Activated T-helper 1 cell treated with anti-CD3 and anti-CD28 coated beads, Interleukin-12 subunit alpha, Interleukin-12 subunit beta, Interleukin-2, Interleukin-4 antibody, amounts not matched to agents 30 ng/mL and 10 ng/mL and 1 ng/mL, durations not matched to agents 14 hours and 24 hours and 36 hours (primary cell): ENCODE data around the gene C11orf87. TPM values are rescaled to one million over a fixed set of nuclear protein-coding genes. Genes with fewer than 3 reads are reported as not detected.

Experiments
- DNase-seq: peaks from one replicate; pipeline ENCODE4 v3.0.0; 2021; ENCODE audit warnings: low spot score
- H3K27ac Mint-ChIP-seq: one replicate; pipeline ENCODE4 v1.8.0; 2021; ENCODE audit warnings: mild to moderate bottlenecking, mixed read lengths
- H3K27me3 Mint-ChIP-seq: one replicate; pipeline ENCODE4 v1.8.0; 2022; ENCODE audit warnings: mild to moderate bottlenecking, moderate library complexity, mixed read lengths; ENCODE audit not compliant: insufficient read depth
- H3K36me3 Mint-ChIP-seq: one replicate; pipeline ENCODE4 v1.8.0; 2021; ENCODE audit warnings: low read depth, mixed read lengths
- H3K4me1 Mint-ChIP-seq: one replicate; pipeline ENCODE4 v1.8.0; 2021; ENCODE audit warnings: low read depth, mixed read lengths
- H3K4me3 Mint-ChIP-seq: one replicate; pipeline ENCODE4 v1.8.0; 2021; ENCODE audit warnings: mild to moderate bottlenecking, moderate library complexity, mixed read lengths
- H3K9me3 Mint-ChIP-seq: one replicate; pipeline ENCODE4 v1.8.0; 2021; ENCODE audit warnings: mixed read lengths
- intact Hi-C: fragments of 100-400 bp; cut with micrococcal nuclease; formaldehyde crosslinking; loops from one replicate; pipeline ENCODE4 v1.15.1; 2024
- total RNA-seq: library from RNA; stranded (reverse); gene quantifications from 2 replicates; pipeline ENCODE4 v1.2.3, GENCODE V29; 2022

Gene C11orf87
- total RNA-seq, 1 donor from 2014 or later, result not detected

GRCh38 chr11:109423466-109424190 lies 1.6 kb downstream of the C11orf87 start:
- H3K27me3 Mint-ChIP-seq, result peaks cover 17% of the 10 kb centered on the region
- no peak overlapping the region for H3K4me3 Mint-ChIP-seq
- no peaks in the 10 kb centered on the region for H3K9me3 Mint-ChIP-seq
- no peak for DNase-seq
- H3K36me3 Mint-ChIP-seq, result no peaks in the 10 kb centered on the region
- H3K27ac Mint-ChIP-seq, result no peak overlapping the region
- H3K4me1 Mint-ChIP-seq, result no peaks in the 10 kb centered on the region
- intact Hi-C loops, result no loop called here

DNA sequence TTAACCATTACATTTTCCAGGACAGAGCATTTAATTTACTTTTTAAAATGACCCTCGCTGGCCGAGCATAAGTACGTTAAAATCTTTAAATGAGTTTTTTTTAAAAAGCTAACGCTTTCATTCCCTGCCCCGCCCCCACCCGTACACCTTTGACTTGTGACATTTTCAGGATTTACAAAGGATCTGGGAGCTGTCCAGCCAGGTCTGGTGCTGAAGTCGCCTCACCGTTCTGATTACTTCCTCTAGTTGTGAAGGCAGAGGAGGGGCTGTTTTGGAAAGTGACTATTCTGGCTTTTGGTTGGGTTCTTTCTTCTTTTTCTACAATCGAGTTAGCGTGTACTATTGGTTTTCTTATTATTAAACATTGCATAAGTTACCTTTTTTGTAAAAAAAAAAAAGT lies 2.9 kb downstream of the C11orf87 start:
- Mint-ChIP-seq H3K27ac (no peak overlapping the region), H3K9me3 (no peaks in the 10 kb centered on the region)
- intact Hi-C loops, result no loop called here

DNA sequence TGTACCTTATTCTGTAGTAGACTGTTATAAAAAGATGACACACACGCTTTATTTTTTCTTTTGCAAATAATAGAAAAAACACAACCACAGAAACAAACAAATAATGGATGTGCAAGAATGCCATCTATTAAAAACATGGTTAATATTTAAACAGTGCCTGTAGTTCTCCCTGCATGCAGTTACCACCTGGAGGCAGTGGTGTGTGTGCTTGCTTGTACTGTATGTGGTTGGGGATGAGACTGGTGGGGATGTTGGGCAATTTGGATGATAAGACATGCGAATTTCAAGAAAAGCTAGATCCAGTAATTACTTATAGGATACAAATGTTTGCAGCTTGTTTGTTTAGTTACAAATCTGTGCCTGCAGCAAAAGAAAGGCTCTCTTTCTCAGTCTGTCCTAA lies 3.6 kb downstream of the C11orf87 start:
- no peaks in the 10 kb centered on the region for H3K4me1 Mint-ChIP-seq
- intact Hi-C loops, result no loop called here
- H3K36me3 Mint-ChIP-seq, result no peaks in the 10 kb centered on the region
- peaks cover 17% of the 10 kb centered on the region for H3K27me3 Mint-ChIP-seq
- no peaks in the 10 kb centered on the region for H3K9me3 Mint-ChIP-seq
- no peak overlapping the region for H3K4me3 Mint-ChIP-seq
- DNase-seq, result no peak
- no peak overlapping the region for H3K27ac Mint-ChIP-seq

More for the DNA sequence above, 2.9 kb downstream of the C11orf87 start:
- no peak overlapping the region for H3K4me3 Mint-ChIP-seq
- H3K4me1 Mint-ChIP-seq, result no peaks in the 10 kb centered on the region
- DNase-seq, result no peak
- H3K27me3 Mint-ChIP-seq, result peaks cover 17% of the 10 kb centered on the region
- no peaks in the 10 kb centered on the region for H3K36me3 Mint-ChIP-seq

GRCh38 chr11:109426442-109427240 lies 4.7 kb downstream of the C11orf87 start:
- peaks cover 7% of the 10 kb centered on the region for H3K27me3 Mint-ChIP-seq
- intact Hi-C loops, result no loop called here
- no peak for DNase-seq

GRCh38 chr11:109432105-109432504 lies 10.1 kb downstream of the C11orf87 start:
- no peaks in the 10 kb centered on the region for H3K27me3 Mint-ChIP-seq
- no peaks in the 10 kb centered on the region for H3K4me1 Mint-ChIP-seq
- DNase-seq, result no peak
- no peaks in the 10 kb centered on the region for H3K36me3 Mint-ChIP-seq
- no peaks in the 10 kb centered on the region for H3K9me3 Mint-ChIP-seq
- no peak overlapping the region for H3K27ac Mint-ChIP-seq
- intact Hi-C loops, result no loop called here
- no peak overlapping the region for H3K4me3 Mint-ChIP-seq

More at GRCh38 chr11:109426442-109427240, 4.7 kb downstream of the C11orf87 start:
- no peaks in the 10 kb centered on the region for H3K4me1 Mint-ChIP-seq
- no peak overlapping the region for H3K4me3 Mint-ChIP-seq
- no peaks in the 10 kb centered on the region for H3K36me3 Mint-ChIP-seq
- no peaks in the 10 kb centered on the region for H3K9me3 Mint-ChIP-seq
- no peak overlapping the region for H3K27ac Mint-ChIP-seq

DNA sequence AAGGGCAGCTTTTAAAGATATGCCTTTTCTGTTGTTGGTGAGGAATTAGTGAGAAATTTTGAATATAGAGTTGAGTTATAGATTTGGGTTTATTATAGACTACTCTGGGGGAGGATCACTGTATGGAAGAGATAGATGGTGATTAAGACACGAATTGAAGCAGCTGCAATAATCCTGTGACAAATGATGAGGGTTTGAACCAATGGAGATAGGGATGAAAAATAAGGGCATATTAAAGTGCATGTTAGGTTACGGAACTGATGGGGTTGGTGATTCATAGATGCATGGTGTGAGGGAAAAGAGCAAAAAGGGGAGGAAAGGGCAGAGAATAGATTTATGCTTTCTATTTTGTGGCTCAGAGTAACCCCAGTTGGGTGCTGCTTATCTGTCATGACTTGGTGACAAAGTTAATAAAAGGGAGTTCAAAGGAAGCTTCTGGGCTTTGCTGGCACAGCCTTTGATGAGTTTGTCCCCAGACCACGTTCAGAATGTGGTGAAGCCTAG lies 11.8 kb downstream of the C11orf87 start:
- no peaks in the 10 kb centered on the region for H3K36me3 Mint-ChIP-seq
- H3K4me3 Mint-ChIP-seq, result no peak overlapping the region
- H3K9me3 Mint-ChIP-seq, result no peaks in the 10 kb centered on the region
- H3K4me1 Mint-ChIP-seq, result no peaks in the 10 kb centered on the region
- no peaks in the 10 kb centered on the region for H3K27me3 Mint-ChIP-seq
- no peak for DNase-seq
- intact Hi-C loops, result no loop called here
- H3K27ac Mint-ChIP-seq, result no peak overlapping the region

GRCh38 chr11:109435121-109435742 lies 13.2 kb downstream of the C11orf87 start:
- Mint-ChIP-seq H3K9me3 (no peaks in the 10 kb centered on the region), H3K4me1 (no peaks in the 10 kb centered on the region), H3K36me3 (no peaks in the 10 kb centered on the region), H3K27me3 (no peaks in the 10 kb centered on the region), H3K27ac (no peak overlapping the region), H3K4me3 (no peak overlapping the region)
- no peak for DNase-seq
- intact Hi-C loops, result no loop called here

DNA sequence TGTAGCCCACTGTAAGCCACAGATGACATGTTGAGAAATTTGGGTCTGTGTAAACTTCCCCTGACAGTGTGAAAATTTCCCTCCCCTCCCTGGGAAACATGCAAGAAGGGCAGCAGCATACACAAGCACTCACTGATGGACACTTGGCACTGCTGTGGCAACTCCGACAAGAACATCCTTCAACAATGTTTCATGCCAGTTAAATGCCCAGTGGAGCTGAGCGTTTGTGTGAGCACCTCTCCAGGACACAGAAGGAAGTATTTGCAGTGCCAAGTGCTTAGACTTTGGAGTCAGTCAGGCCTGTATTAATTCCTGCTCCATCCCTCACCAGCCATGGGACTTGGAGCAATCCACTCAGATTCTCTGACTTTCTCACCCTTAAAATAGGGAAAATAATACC lies 17.7 kb downstream of the C11orf87 start:
- no peaks in the 10 kb centered on the region for H3K36me3 Mint-ChIP-seq
- H3K4me1 Mint-ChIP-seq, result no peaks in the 10 kb centered on the region
- intact Hi-C loops, result no loop called here
- no peak for DNase-seq
- H3K27me3 Mint-ChIP-seq, result no peaks in the 10 kb centered on the region
- no peak overlapping the region for H3K27ac Mint-ChIP-seq
- no peak overlapping the region for H3K4me3 Mint-ChIP-seq
- H3K9me3 Mint-ChIP-seq, result no peaks in the 10 kb centered on the region

GRCh38 chr11:109443052-109443451 lies 21.1 kb downstream of the C11orf87 start:
- Mint-ChIP-seq H3K4me3 (no peak overlapping the region), H3K9me3 (no peaks in the 10 kb centered on the region), H3K27me3 (no peaks in the 10 kb centered on the region), H3K4me1 (no peaks in the 10 kb centered on the region), H3K27ac (no peak overlapping the region), H3K36me3 (no peaks in the 10 kb centered on the region)
- intact Hi-C loops, result no loop called here
- no peak for DNase-seq

DNA sequence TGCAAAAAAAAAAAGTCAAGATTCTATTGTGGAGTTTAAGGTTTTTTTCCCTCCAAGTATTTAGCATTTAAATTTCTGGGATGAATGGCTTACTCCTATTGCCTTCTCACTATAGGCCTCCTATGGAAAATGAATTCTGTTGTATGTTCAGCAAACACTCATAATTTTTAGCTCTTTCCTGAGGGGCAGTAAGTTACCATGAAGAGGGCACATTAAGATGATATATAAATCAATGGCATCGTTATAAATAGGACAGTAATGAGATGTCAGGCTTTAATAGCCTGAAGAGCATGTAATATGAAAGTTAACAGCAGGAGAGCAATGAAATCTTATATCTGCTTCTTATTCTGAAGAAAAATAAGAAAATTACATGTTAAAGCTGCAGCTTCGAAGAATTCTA lies 32.9 kb downstream of the C11orf87 start:
- Mint-ChIP-seq H3K27ac (no peak overlapping the region), H3K9me3 (peaks cover 4% of the 10 kb centered on the region), H3K4me3 (no peak overlapping the region), H3K27me3 (no peaks in the 10 kb centered on the region), H3K4me1 (no peaks in the 10 kb centered on the region), H3K36me3 (no peaks in the 10 kb centered on the region)
- no peak for DNase-seq
- intact Hi-C loops, result no loop called here
